Astrocyte (in vitro differentiated cells and primary cell): ENCODE results near the gene RTF1.

Experiments
- CTCF ChIP-seq: IDR thresholded peaks from 2 replicates; pipeline ENCODE4 v1.5.1; 2011; ENCODE audit warnings: low read depth, mild to moderate bottlenecking, inconsistent platforms, low read length, moderate library complexity; ENCODE audit not compliant: insufficient read depth
- EZH2 ChIP-seq: IDR thresholded peaks from 2 replicates; pipeline ENCODE4 v1.6.1; 2012; ENCODE audit warnings: mild to moderate bottlenecking, low read length, inconsistent platforms; ENCODE audit not compliant: insufficient read depth

DNA sequence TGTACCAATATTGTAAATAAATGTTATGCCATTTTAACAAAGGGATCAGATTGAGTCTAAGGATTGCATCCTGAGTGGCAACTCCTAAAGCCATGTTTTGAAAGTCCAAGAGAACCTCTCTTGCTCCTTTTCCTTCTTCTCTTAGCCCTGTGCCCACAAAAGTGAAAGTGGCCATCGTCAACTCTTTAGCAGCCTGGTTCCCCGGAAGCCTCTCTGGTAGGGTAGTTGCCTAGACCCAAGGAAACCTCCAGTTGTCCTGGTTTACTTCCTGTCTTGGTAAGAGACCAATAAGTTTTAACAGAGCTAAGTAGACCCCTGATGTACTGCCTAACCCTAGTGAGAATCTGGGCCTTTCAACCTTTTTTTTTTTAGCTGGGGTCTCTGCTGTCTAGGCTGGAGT is 66.6 kb downstream of the RTF1 start:
- TF ChIP-seq CTCF (no peak), EZH2 (no peak)
